AG09309 (cell line): ENCODE measurements around the gene CRYGN.

Experiments used
- DNase-seq: peaks from one replicate; pipeline ENCODE4 v3.0.0-alpha.2; 2010; ENCODE audit warnings: low read depth
- H3K4me3 ChIP-seq: 2 replicates; pipeline ENCODE4 v1.5.1; 2011; ENCODE audit warnings: mild to moderate bottlenecking, low read depth, low read length, moderate library complexity; ENCODE audit not compliant: control insufficient read depth
- TF ChIP-seq, protein P1 (sequence below): IDR thresholded peaks from 2 replicates; pipeline ENCODE4 v1.5.1; 2011; ENCODE audit warnings: mild to moderate bottlenecking, low read depth, low read length, inconsistent platforms; ENCODE audit not compliant: insufficient read depth, control insufficient read depth; ENCODE audit errors: missing control alignments

CRYGN gene

DNA sequence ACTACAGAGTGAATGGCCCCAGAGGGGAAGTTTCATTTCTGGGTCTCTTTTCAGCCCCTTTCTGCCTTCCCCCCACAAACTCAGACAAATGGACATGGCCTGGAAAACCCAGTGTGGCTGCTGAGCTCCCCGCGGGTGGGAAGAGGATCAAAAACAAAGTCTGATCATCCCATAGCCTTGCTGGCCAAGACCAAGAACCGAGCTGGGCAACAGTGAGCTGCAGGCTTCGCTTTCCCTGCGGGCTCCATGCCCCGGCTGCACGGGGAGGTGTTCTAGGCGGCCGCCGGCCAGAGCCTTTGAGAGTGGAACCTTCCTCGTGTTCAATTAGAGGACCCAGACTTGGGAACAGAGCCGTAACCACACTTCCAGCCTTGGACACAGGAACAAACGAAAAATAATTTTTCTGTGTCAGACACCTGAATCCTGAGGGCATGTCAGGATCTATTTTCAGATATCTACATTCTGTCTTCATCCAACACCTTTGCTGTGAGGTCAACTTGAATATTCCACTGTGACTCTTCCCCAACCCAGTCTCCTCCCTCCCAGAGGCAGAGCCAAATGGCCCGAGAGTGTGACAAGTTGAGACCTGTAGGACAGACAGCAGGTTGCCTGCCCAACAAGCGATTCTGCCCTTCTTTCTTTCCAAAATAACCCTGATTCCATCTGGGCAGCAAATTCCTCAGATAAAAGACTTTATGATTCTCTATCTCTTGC is 56.1 kb downstream of the CRYGN start:
- TF ChIP-seq, protein P1, sequence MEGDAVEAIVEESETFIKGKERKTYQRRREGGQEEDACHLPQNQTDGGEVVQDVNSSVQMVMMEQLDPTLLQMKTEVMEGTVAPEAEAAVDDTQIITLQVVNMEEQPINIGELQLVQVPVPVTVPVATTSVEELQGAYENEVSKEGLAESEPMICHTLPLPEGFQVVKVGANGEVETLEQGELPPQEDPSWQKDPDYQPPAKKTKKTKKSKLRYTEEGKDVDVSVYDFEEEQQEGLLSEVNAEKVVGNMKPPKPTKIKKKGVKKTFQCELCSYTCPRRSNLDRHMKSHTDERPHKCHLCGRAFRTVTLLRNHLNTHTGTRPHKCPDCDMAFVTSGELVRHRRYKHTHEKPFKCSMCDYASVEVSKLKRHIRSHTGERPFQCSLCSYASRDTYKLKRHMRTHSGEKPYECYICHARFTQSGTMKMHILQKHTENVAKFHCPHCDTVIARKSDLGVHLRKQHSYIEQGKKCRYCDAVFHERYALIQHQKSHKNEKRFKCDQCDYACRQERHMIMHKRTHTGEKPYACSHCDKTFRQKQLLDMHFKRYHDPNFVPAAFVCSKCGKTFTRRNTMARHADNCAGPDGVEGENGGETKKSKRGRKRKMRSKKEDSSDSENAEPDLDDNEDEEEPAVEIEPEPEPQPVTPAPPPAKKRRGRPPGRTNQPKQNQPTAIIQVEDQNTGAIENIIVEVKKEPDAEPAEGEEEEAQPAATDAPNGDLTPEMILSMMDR = no peak
- no peak for DNase-seq
- no peak overlapping the region for H3K4me3 ChIP-seq

DNA sequence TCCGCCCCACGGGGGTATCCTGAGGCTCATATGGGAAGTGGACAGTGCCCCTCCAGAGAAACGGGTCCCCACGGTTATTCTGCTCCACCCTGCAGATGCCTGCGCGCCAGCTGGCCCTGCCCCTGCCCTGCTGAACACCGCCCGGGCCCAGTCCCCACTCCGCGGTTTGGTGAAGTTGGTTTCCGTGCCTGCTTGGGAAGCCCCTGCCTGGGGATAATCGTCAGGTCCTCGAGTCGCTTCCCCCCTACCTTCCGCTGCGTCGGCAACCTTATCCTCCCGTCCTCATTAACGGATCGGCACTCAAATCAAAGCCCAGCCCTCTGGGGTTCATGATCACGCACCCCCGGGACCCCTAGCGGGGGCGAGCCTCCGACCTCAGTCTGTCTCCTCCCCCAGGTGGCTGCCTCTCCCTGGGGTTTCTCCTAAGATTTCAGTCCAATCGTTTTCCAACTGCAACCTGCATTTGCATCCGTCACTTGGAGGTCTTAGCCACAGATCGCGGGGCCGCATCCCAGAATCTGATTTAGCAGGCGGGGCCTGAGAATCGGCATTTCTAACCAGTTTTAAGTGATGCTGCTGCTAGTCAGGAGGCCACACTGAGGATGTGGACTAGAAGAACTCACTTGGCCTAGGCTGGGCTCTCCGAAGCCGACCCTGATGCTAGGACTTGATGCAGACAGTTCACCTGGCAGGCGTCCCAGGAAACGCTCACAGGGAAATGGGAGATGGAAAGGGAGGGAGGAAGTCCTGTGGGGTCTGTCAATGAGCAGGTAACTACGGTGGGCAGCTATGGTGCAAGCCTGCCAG is 57.7 kb downstream of the CRYGN start:
- DNase-seq = no peak
- no peak overlapping the region for H3K4me3 ChIP-seq
- TF ChIP-seq, protein P1 = no peak

DNA sequence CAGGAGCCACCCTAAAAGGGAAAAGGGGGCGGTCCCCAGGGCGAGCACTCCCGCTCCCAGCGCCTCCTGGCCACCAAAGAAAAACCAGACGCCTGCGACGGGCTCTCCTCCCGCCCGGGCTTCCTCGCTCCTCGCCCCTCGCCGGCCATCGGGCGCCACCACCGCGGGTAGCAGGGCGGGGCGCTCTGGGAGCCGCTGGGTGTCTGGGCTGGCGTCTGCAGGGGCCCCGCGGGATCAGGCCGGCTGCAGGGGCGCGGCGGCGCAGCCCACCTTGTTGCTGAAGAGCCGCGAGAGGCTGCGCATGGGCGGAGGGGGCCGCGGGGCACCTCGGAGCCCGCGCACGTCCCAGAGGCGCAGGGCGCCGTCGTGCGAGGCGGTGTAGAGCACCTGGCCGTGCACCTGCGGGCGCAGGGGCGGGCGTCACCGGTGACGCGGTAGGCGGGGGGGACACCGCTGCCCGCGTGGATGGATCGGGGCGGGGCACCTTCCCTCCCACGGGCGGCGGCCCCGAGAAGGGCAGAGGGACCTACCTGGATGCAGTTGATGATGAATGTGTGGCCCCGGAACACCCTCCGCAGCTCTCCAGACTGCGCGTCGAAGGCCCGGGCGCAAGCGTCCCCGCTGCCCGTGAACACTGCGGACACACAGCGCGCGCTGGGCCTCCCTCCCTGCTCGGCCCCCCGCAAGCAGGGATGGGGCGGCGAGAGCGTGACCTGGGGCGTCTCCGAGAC is 58.4 kb downstream of the CRYGN start:
- TF ChIP-seq, protein P1 = no peak
- H3K4me3 ChIP-seq = no peak overlapping the region
- no peak for DNase-seq

DNA sequence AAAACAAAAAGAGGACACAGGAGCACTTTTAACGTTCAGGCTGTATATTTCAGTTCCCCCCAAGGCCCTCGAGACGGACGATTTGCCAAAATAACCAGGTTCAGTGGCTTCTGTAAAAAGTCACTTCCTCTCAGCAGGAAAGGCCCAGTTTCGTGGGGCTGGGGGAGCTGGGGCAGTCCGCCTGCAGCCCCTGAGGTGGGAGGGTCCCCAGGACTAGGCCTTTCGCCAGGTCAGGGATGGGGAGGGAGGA is 58.9 kb downstream of the CRYGN start:
- TF ChIP-seq, protein P1 = no peak
- no peak for DNase-seq
- H3K4me3 ChIP-seq = no peak overlapping the region

DNA sequence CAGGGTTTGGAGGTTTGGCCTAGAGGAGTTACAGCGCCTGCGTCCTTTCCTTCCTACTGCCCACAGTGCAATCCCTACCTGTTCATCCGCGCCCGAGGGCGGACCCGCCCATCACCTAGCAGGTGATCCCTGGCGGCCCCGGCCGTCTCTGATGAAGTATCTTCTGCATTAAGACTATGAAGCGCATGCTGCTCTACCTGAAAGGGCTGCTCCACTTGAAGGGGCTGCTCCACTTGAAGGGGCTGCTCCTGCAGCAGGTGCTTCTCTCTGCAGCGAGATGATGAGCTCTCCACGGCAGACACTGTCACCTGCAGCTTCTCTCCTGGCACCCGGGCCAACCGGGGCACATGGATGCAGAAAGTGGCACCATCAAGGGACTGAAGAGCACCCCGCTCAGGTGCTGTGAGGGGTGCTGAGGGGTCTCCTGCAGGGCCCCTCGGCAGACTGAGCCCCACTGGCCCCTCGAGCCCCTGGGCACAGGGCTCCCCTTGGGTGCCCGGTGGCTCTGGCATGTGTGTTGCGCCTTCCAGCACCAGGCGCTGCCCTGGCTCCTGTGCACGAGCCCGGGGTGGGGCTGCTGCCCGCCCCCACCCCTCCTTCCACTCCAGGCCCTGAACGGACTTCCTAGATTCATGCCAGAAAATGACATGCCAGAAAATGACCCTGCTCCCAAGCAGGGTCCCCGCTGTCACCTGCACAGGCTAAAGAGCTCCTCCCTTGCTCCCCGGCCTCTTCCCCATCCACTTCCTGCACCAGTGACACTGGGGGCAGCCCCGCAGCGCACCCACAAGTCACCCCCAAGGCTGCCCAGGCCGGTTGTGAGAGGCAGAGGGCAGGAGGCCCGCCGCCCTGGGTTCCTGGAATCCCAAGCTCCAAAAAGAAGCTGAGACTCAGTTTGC is 59.5 kb downstream of the CRYGN start:
- no peak for DNase-seq
- no peak overlapping the region for H3K4me3 ChIP-seq
- TF ChIP-seq, protein P1 = no peak
